ENCODE measurements around the gene SLC37A3.

GRCh38 chr7:140342727-140343514 is 55.4 kb downstream of the SLC37A3 start:
- no peak for TF ChIP-seq POLR2A (IDR thresholded peaks at IDR 0.05)
- no peak for TF ChIP-seq EP300 (IDR thresholded peaks at IDR 0.05)

Measured in ovary (tissue), 1 donor.